GM12873 (cell line): ENCODE results near the gene CAMK1D.

Experiments
- TF ChIP-seq, protein P1 (sequence below): IDR thresholded peaks from 2 replicates; pipeline ENCODE4 v1.5.1; 2012; ENCODE audit warnings: low read depth, mild to moderate bottlenecking, moderate library complexity, low read length, control low read depth; ENCODE audit not compliant: insufficient read depth; ENCODE audit errors: missing control alignments

Gene CAMK1D

DNA sequence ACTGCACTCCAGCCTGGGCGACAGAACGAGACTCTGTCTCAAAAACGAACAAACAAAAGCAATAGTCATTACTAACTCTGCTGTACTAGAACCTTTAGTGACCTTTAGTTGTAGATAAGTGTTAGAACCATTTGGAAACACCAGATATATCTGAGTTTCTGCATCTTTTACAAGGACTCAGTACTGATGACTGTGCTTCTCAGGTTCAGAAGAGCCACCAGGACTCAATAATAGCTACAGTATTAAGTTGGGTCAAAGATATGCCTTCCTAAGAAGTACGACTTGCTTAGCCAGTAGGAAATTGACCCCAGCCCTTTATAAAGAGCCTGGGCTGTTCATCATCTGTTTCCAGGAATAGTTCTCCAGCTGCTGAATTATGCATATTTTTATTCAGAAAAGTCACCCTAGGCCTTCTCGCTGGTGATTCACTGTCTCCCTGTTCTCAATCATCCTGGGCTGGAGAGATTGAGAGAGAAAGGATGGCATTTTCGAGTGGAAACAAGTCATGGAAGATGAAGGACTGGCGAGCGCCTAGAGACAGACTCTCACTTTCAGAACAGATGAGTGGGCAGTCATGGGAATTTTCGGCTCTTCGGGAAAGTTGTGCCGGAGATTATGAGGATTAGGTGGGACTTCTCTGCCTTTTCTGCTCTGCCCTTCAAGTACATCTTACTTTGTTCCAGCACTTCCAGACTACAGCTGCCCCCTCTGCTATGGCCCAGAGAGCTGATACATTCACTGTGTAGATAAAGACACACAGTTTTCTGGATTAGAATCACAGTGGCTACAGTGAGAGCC, 336.1 kb downstream of the CAMK1D start:
- TF ChIP-seq, protein P1, sequence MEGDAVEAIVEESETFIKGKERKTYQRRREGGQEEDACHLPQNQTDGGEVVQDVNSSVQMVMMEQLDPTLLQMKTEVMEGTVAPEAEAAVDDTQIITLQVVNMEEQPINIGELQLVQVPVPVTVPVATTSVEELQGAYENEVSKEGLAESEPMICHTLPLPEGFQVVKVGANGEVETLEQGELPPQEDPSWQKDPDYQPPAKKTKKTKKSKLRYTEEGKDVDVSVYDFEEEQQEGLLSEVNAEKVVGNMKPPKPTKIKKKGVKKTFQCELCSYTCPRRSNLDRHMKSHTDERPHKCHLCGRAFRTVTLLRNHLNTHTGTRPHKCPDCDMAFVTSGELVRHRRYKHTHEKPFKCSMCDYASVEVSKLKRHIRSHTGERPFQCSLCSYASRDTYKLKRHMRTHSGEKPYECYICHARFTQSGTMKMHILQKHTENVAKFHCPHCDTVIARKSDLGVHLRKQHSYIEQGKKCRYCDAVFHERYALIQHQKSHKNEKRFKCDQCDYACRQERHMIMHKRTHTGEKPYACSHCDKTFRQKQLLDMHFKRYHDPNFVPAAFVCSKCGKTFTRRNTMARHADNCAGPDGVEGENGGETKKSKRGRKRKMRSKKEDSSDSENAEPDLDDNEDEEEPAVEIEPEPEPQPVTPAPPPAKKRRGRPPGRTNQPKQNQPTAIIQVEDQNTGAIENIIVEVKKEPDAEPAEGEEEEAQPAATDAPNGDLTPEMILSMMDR: no peak

DNA sequence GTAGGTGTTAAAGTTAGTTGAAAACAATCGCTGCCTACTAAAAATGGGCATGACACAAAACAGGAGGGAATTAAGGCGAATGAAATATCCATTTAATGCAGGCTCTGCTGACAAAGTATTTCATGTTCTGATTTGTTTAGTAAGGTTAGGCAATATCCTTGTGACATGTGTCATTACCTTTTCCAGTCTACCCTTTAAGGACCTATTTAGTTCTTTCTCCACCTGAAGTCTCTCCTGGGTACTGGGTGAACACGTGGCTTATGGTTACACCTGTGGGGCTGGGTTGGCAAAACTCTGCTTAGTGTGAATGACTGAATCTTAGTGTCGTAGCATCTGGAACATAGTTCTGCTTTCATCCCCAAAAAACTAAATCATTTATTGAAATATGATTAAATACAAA, 338.6 kb downstream of the CAMK1D start:
- TF ChIP-seq, protein P1: no peak

DNA sequence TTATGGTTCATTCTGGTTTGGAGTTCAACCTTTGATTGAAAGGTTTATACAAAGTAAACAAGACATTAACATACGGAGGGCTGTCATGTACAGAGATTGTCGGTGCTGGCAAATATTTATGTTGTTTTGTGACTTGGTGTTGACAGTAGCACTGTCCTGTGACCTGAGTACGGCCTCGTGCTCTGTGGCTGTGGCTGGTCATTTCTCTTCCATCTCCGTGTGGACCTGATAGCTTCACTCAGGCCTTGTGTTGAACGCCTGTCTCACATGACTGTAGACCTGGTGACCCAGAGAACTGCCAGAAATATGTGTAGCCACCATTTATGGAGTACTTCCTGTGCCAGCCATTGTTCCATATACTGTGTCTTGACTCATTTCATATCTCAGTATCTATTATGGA, 340.5 kb downstream of the CAMK1D start:
- TF ChIP-seq, protein P1: no peak

DNA sequence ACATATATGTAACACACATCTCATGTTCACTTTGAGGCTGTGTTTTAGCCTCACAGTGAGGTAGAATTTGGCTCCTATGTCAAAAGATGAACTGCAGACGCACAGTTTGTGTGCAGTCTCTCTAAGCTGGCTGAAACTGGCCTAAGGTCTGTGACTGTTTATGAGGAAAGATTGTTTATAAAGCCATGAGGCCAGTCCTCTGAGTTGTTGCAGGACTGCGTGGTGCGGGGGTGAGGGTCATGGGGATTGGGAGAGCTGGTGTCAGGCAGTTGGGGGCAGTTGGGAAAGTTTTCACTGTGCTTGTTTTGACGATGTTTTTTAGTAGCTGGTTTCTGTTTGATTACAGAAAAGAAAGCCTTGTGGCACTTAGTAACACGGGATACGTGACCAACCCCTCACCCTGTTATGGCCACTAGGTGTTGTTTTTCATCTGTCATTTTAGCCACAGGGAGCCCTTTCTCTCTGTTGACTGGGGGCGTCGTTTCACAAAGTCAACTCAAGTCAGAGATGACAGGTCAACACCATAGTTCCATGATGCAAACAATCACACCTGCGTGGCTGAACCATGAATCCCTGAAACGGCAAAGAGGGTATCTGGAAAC, 341.3 kb downstream of the CAMK1D start:
- TF ChIP-seq, protein P1: no peak

DNA sequence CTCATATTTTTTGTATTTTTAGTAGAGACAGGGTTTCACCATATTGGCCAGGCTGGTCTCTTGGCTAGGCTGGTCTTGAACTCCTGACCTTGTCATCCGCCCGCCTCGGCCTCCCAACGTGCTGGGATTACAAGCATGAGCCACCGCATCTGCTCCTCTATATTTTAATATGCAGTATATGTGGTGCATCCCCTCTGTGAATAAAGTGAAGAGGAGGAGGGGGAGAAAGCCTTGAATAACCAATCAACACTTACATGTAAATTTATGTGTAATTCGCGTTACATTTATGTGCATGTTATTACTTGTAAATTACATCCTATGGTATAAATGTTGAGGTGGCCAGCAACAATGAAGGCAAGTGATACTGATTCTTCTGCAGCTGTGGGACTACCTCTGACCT, 342.2 kb downstream of the CAMK1D start:
- TF ChIP-seq, protein P1: no peak

DNA sequence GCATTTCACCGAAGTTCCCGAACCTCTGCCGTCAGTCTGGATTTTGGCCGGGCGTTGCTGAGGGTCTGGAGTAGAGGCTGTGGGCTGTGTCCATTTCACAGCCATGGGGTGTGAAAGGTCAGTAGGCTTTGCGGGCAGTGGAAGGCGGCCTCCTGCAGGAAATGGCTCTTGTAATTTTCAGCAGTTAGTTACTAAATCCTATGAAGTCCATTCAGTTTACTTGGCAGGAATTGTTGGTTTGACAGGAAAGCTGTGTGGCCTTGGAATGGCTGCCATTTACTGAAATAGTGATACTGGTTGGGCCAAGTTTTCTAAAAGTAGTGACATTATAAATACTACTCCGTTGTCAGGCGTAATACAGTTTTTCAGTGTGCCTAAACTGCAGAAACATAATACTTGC, 348.4 kb downstream of the CAMK1D start:
- TF ChIP-seq, protein P1: no peak

DNA sequence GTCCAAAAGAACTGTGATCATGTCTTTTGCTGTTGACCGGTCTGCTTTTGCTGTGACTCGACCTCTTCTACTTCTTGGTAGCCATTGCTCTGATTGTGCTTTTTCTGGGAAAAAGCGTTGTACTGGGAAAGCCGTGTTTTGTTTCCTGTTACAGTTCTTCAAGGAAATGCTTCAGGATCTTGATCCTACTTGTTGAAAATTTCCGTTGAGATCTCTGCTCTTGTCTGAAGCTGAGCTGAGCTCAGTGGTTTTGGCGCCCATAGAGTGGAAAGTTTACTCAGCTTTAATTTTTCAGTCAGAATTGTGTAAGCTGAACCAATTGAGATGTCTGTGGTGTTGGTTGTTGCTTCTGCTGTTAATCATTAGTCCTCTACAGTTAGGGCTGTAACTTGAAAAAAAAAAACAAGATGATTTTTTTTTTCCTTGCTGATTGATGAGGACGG, 349.9 kb downstream of the CAMK1D start:
- TF ChIP-seq, protein P1: no peak
